Kidney (tissue), 14 donors: Measurements from ENCODE around the gene EMC10. TPM values are rescaled to one million over a fixed set of nuclear protein-coding genes. Genes with fewer than 3 reads are reported as not detected.
"Not testable (repeated sequence)": the region's sequence is repeated elsewhere in the genome, so short reads cannot be mapped to it uniquely, and the experiment has no call there.

Experiments
- DNase-seq, 5 donors: peaks; one replicate each; pipeline ENCODE4 v3.0.0-alpha.2; 2013 to 2020
- FAIRE-seq: peaks from 2 replicates; lab custom pipeline; 2012; peaks lifted over from hg19 to GRCh38; lab: Jason Lieb, UNC
- H3K27ac ChIP-seq, 2 donors: one replicate each; pipeline ENCODE4 v1.7.0; 2013; ENCODE audit warnings: low read depth in 2 of 2, low read length in 2 of 2, inconsistent platforms in 1 of 2
- H3K27me3 ChIP-seq: one replicate; pipeline ENCODE4 v1.7.1; 2013; ENCODE audit warnings: low read length, inconsistent platforms; ENCODE audit not compliant: control insufficient read depth, insufficient read depth
- H3K36me3 ChIP-seq, 3 donors: one replicate each; pipeline versions ENCODE4 v1.7.0 to v1.7.1; 2013; ENCODE audit warnings: low read length in 3 of 3, control low read depth in 1 of 3, inconsistent platforms in 1 of 3; ENCODE audit not compliant: insufficient read depth in 3 of 3, control insufficient read depth in 2 of 3
- H3K4me1 ChIP-seq, 3 donors: one replicate each; pipeline versions ENCODE4 v1.7.0 to v1.7.1; 2013; ENCODE audit warnings: low read length in 3 of 3, inconsistent platforms in 1 of 3, low read depth in 1 of 3; ENCODE audit not compliant: control insufficient read depth in 2 of 3, insufficient read depth in 2 of 3
- H3K4me3 ChIP-seq, 3 donors: one replicate each; pipeline versions ENCODE4 v1.7.0 to v1.8.1; 2013; ENCODE audit warnings: low read length in 3 of 3, control low read depth in 1 of 3, inconsistent platforms in 1 of 3
- H3K9ac ChIP-seq, 3 donors: one replicate each; pipeline versions ENCODE4 v1.7.0 to v1.7.1; 2013; ENCODE audit warnings: low read length in 3 of 3, control low read depth in 1 of 3, inconsistent platforms in 1 of 3
- H3K9me3 ChIP-seq, 3 donors: one replicate each; pipeline versions ENCODE4 v1.7.0 to v1.7.1; 2013; ENCODE audit warnings: low read length in 3 of 3, control low read depth in 1 of 3, inconsistent platforms in 1 of 3; ENCODE audit not compliant: control insufficient read depth in 2 of 3, insufficient read depth in 1 of 3
- intact Hi-C: fragments of 100-400 bp; cut with DNase I; formaldehyde crosslinking; loops from one replicate; pipeline ENCODE4 v1.11.1; 2022
- polyA plus RNA-seq: library from polyadenylated mRNA; stranded (reverse); fragments of 350-450 nt; fragmentation: Illumina TruSeq; extraction: RNeasy Lipid Tissue Mini Kit (QIAGEN cat#74804); gene quantifications from one replicate; pipeline ENCODE4 v1.2.3, GENCODE V29; 2014; ENCODE audit warnings: low read depth, low replicate concordance; ENCODE audit not compliant: insufficient read depth
- total RNA-seq: library from RNA; stranded (reverse); fragmentation: NEBNext Ultra II Directional; extraction: Animal tissue kit (Norgen Biotek cat#: 25700); gene quantifications from one replicate; pipeline ENCODE4 v1.2.1, GENCODE V29; 2021
- TF ChIP-seq, protein P1 (sequence below): IDR thresholded peaks from 3 replicates; pipeline ENCODE4 v1.5.1; 2012; ENCODE audit warnings: mild to moderate bottlenecking, moderate library complexity, borderline replicate concordance; ENCODE audit not compliant: insufficient read depth; ENCODE audit errors: extremely low read depth
- donor health status: control.
- donor health status: control.
- donor health status: control.
- donor health status: control.
- donor health status: control.
- donor health status: DM: yes; HTN: yes; CAD: no.
- donor health status: Normal renal cell carcinoma (clear cell type).

Gene EMC10
- total and polyA plus RNA-seq, 2 donors from 2014 or later = 184 to 199 TPM

DNA sequence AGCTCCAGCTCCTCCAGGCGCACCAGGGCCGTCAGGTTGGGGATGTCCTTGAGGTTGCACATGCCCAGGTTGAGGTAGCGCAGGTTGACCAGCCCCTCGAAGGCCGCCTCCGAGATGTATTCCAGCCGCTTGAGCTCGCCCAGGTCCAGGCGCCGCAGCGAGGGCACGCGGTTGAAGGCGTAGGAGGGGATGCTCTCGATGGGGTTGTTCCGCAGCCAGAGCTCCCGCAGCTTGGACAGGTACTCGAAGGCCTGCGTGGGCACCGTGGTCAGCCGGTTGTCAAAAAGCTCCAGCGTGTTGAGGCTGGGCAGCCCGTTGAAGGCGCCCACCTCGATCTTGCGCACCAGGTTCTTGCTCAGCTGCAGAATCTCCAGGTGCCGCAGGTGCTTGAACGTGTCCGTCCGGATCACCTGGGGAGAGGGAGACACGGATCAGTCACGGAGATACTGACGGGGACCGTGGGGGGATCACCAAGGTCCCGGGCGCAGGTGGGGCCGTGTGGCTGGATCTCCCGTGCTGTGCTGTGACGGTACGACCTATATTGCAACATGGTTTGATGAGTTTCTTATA is 42.8 kb downstream of the EMC10 start:
- FAIRE-seq (no peak), DNase-seq (peak in 1 of 5 donors; percentile 46)
- H3K4me3 ChIP-seq = no peak overlapping the region
- H3K4me1 ChIP-seq = no peaks in the 10 kb centered on the region
- no peaks in the 10 kb centered on the region for H3K9me3 ChIP-seq
- TF ChIP-seq, protein P1, sequence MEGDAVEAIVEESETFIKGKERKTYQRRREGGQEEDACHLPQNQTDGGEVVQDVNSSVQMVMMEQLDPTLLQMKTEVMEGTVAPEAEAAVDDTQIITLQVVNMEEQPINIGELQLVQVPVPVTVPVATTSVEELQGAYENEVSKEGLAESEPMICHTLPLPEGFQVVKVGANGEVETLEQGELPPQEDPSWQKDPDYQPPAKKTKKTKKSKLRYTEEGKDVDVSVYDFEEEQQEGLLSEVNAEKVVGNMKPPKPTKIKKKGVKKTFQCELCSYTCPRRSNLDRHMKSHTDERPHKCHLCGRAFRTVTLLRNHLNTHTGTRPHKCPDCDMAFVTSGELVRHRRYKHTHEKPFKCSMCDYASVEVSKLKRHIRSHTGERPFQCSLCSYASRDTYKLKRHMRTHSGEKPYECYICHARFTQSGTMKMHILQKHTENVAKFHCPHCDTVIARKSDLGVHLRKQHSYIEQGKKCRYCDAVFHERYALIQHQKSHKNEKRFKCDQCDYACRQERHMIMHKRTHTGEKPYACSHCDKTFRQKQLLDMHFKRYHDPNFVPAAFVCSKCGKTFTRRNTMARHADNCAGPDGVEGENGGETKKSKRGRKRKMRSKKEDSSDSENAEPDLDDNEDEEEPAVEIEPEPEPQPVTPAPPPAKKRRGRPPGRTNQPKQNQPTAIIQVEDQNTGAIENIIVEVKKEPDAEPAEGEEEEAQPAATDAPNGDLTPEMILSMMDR = no peak
- no peak overlapping the region for H3K9ac ChIP-seq
- no peaks in the 10 kb centered on the region for H3K27me3 ChIP-seq
- H3K27ac ChIP-seq = no peak overlapping the region
- H3K36me3 ChIP-seq = no peaks in the 10 kb centered on the region
- intact Hi-C loops = no loop called here

DNA sequence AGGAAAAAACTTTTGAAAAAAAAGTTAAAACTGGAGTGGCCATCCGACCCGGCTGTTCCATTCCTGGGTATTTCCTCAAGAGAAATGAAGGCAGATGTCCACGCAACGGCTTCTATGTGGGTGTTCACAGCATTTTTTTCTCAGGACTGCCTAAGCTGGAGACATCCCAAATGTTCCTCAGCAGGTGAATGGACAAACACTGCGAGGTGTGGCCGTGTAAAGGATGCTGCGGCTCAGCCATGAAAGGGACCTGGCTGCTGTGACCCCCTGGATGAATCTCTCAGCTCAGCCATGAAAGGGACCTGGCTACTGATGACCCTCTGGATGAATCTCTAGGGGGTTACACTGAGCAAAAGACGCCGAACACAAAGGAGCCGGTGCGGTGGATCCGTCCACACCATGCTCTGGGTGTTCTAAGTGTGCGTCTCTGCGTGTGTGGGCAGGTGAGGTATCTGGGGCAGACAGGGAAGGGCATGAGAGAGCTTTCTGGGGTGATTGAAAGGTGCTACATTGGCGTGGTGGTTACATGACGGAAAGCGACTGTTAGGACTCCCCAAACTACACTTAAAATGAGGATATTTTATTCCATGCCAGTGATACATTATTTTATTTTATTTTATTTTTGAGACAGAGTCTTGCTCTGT is 44.6 kb downstream of the EMC10 start:
- Histone ChIP-seq H3K9ac (no peak overlapping the region), H3K9me3 (no peaks in the 10 kb centered on the region), H3K27me3 (no peaks in the 10 kb centered on the region), H3K4me3 (no peak overlapping the region), H3K4me1 (no peaks in the 10 kb centered on the region), H3K36me3 (no peaks in the 10 kb centered on the region), H3K27ac (no peak overlapping the region)
- peak in 1 of 5 donors; percentile 46 for DNase-seq
- intact Hi-C loops = no loop called here
- TF ChIP-seq, protein P1 = no peak
- no peak for FAIRE-seq

DNA sequence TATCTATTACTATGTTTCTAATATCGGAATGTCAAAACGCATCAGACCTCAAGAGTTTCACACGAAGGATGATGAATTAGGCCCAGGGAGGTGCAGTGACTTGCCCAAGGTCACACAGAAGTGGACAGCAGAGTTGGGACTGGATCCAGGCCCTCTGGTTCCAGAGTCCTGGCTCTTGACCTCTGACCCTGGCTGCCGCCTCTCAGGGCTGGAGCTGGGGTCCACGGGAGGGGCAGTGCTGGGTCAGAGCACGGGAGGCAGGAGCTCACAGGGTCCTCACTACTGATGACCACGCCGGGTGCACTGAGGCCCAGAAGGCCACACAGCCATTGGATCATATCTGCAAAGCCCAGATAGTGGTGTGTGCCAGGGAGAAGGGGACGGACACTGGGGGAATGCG is 46.6 kb downstream of the EMC10 start:
- Histone ChIP-seq H3K9ac (no peak overlapping the region), H3K4me3 (no peak overlapping the region), H3K9me3 (no peaks in the 10 kb centered on the region), H3K27ac (no peak overlapping the region), H3K4me1 (no peaks in the 10 kb centered on the region), H3K27me3 (no peaks in the 10 kb centered on the region), H3K36me3 (no peaks in the 10 kb centered on the region)
- intact Hi-C loops = no loop called here
- TF ChIP-seq, protein P1 = no peak
- DNase-seq (peak in 1 of 5 donors; percentile 49), FAIRE-seq (no peak)

DNA sequence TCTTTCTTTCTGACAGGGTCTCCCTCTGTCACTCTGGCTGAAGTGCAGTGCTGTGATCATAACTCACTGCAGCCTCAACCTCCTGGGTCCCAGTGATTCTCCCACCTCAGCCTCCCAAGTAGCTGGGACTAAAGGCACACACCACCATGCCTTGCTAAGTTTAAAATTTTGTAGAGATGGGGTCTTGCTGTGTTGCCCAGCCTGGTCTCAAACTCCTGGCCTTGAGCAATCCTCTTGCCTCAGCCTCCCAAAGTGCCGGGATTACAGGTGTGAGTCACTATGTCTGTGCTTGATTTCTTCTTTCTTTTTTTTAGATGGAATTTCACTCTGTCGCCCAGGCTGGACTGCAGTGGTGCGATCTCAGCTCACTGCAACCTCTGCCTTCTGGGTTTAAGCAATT is 51.7 kb downstream of the EMC10 start:
- H3K9ac ChIP-seq, H3K27ac ChIP-seq, DNase-seq, H3K4me3 ChIP-seq, intact Hi-C loops, H3K27me3 ChIP-seq, H3K9me3 ChIP-seq, H3K36me3 ChIP-seq, FAIRE-seq, H3K4me1 ChIP-seq: not testable (repeated sequence)
